Heart left ventricle (tissue), 16 donors: ENCODE results near the gene COX6A2. TPM values are rescaled to one million over a fixed set of nuclear protein-coding genes. Genes with fewer than 3 reads are reported as not detected.

Source experiments
- ATAC-seq, 4 donors: fragments of 200-7000 bp; cut with Tn5 transposase; one replicate each; pipeline ENCODE4 v1.9.1; 2020 to 2022; ENCODE audit warnings: moderate library complexity in 4 of 4, mild to moderate bottlenecking in 3 of 4, moderate number of reproducible peaks in 1 of 4
- DNase-seq, 5 donors: peaks; one replicate each; pipeline ENCODE4 v3.0.0-alpha.2; 2020
- H3K27ac ChIP-seq, 12 donors: fragments of 200-600 bp; sonication (generic) in 4 of 12; one replicate each; pipeline versions ENCODE4 v1.5.0 to v1.8.0; 2016 to 2022; ENCODE audit warnings: mild to moderate bottlenecking in 2 of 12
- H3K27me3 ChIP-seq, 9 donors: fragments of 200-600 bp; sonication (generic) in 2 of 9; one replicate each; pipeline versions ENCODE4 v1.5.1 to v1.8.0; 2016 to 2022; ENCODE audit warnings: mild to moderate bottlenecking in 3 of 9
- H3K36me3 ChIP-seq, 9 donors: fragments of 200-600 bp; sonication (generic) in 2 of 9; one replicate each; pipeline versions ENCODE4 v1.5.0 to v1.8.0; 2018 to 2022; ENCODE audit warnings: mild to moderate bottlenecking in 2 of 9
- H3K4me1 ChIP-seq, 12 donors: fragments of 200-600 bp; sonication (generic) in 4 of 12; one replicate each; pipeline versions ENCODE4 v1.5.0 to v1.8.0; 2016 to 2022; ENCODE audit warnings: mild to moderate bottlenecking in 3 of 12
- H3K4me3 ChIP-seq, 12 donors: fragments of 200-600 bp; sonication (generic) in 4 of 12; one replicate each; pipeline versions ENCODE4 v1.5.0 to v1.8.0; 2017 to 2022; ENCODE audit warnings: mild to moderate bottlenecking in 9 of 12, moderate library complexity in 4 of 12
- H3K9me3 ChIP-seq, 12 donors: fragments of 200-600 bp; sonication (generic) in 4 of 12; one replicate each; pipeline versions ENCODE4 v1.5.0 to v1.8.0; 2016 to 2022; ENCODE audit warnings: mild to moderate bottlenecking in 1 of 12
- POLR2A ChIP-seq, 2 donors: fragments of 450-650 bp; IDR thresholded peaks; one replicate each; pipeline ENCODE4 v1.6.1; 2017; ENCODE audit warnings: antibody characterized with exemption in 2 of 2, mild to moderate bottlenecking in 2 of 2, moderate library complexity in 2 of 2
- WGBS, 4 donors: extraction: QIAGEN DNeasy Blood & Tissue Kit in 2 of 4; methylation state at CpG; one replicate each; pipeline versions ENCODE4 v1.1.5 to v1.1.7; 2013 to 2018; 5-methylcytosine and 5-hydroxymethylcytosine counted together
- intact Hi-C, 10 donors: fragments of 100-400 bp; cut with DNase I; formaldehyde crosslinking; loops; one replicate each; pipeline versions ENCODE4 v1.11.1 to v1.14.2; 2022
- polyA plus RNA-seq, 2 donors: library from polyadenylated mRNA; stranded (reverse); fragments of 200-250 nt; gene quantifications; one replicate each; pipeline ENCODE4 v1.2.3, GENCODE V29; 2013
- total RNA-seq, 9 donors: library from RNA; depleted of rRNA in 2 of 9; stranded (reverse); fragments of >200 nt in 2 of 9; fragmentation: NEBNext Ultra II Directional in 3 of 9; extraction: Animal tissue kit (Norgen Biotek cat#: 25700) in 3 of 9; gene quantifications; one replicate each; pipeline versions ENCODE4 v1.1.0 to v1.2.4, GENCODE V29; 2016 to 2023
- TF ChIP-seq, protein P1 (sequence below), 12 donors: fragments of 200-600 bp; sonication (generic) in 4 of 12; IDR thresholded peaks; one replicate each; pipeline versions ENCODE4 v1.5.0 to v1.8.0; 2018 to 2022; ENCODE audit warnings: antibody characterized with exemption in 12 of 12, mild to moderate bottlenecking in 5 of 12
- donor health status: ischemic (EF 13 %, LVEDD 7.1; RV severe dilation, severe dysfunction).
- donor health status: healthy with polysubstance abuse.
- donor health status: DM: no; HTN: yes; CAD: no.
- donor health status: DM: no; HTN: no; CAD: no.
- donor health status: ischemic (EF 25% LVEDD 6.9; RV normal size, moderate dysfunction).
- donor health status: ischemic (EF 25% LVEDD 5.7; RV mildly dilated, moderate dysfunction).
- donor health status: healthy.
- donor health status: DM: yes; HTN: yes; CAD: no.
- donor health status: ischemic (EF 35%, LVEDD 5.7; RV mildly dilated, moderate dysfunction).
- donor health status: nonischemic (EF 11% LVEDD 7.7; RV severe dilation, severe dysfunction).
- donor health status: DM: yes; HTN: yes; CAD: no.
- donor health status: PGD.
- donor health status: ischemic (EF 29% LVEDD 5.4; RV normal size, mild dysfunction).
- donor health status: nonischemic (EF 23%, LVEDD 6.1; RV moderate dilation, normal function).

COX6A2 gene
- total and polyA plus RNA-seq, 11 donors = 393 to 10,029 (median 1,151) TPM

DNA sequence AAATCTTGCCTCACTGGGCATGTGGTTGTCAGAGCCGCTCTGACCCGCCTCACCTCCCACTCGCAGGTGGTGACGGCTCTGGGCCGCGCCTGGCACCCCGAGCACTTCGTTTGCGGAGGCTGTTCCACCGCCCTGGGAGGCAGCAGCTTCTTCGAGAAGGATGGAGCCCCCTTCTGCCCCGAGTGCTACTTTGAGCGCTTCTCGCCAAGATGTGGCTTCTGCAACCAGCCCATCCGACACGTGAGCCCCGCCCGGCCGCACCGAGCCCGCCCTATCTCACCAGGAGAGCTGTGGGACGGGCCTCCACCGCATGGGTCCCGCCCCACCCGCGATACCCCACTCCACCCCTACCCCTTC, 47.8 kb upstream of the COX6A2 start:
- Histone ChIP-seq H3K27me3 (peaks cover 0 to 2% (median 0%) of the 10 kb centered on the region in 9 donors), H3K27ac (peak overlapping the region in 1 of 12 donors; percentile 72), H3K4me3 (peak overlapping the region in 1 of 12 donors; percentile 56), H3K36me3 (peaks cover 0 to 50% (median 39%) of the 10 kb centered on the region in 9 donors), H3K4me1 (peaks cover 0 to 34% (median 17%) of the 10 kb centered on the region in 12 donors), H3K9me3 (no peaks in the 10 kb centered on the region)
- no peak for ATAC-seq
- DNase-seq = no peak
- WGBS, 4 donors = 83 to 89% (median 88%) methylated on average over 20 to 26 of the region's 26 CpGs
- intact Hi-C loops = no loop called here
- TF ChIP-seq, protein P1, sequence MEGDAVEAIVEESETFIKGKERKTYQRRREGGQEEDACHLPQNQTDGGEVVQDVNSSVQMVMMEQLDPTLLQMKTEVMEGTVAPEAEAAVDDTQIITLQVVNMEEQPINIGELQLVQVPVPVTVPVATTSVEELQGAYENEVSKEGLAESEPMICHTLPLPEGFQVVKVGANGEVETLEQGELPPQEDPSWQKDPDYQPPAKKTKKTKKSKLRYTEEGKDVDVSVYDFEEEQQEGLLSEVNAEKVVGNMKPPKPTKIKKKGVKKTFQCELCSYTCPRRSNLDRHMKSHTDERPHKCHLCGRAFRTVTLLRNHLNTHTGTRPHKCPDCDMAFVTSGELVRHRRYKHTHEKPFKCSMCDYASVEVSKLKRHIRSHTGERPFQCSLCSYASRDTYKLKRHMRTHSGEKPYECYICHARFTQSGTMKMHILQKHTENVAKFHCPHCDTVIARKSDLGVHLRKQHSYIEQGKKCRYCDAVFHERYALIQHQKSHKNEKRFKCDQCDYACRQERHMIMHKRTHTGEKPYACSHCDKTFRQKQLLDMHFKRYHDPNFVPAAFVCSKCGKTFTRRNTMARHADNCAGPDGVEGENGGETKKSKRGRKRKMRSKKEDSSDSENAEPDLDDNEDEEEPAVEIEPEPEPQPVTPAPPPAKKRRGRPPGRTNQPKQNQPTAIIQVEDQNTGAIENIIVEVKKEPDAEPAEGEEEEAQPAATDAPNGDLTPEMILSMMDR (IDR thresholded peaks at IDR 0.05) = no peak
- TF ChIP-seq POLR2A (IDR thresholded peaks at IDR 0.05) = no peak

DNA sequence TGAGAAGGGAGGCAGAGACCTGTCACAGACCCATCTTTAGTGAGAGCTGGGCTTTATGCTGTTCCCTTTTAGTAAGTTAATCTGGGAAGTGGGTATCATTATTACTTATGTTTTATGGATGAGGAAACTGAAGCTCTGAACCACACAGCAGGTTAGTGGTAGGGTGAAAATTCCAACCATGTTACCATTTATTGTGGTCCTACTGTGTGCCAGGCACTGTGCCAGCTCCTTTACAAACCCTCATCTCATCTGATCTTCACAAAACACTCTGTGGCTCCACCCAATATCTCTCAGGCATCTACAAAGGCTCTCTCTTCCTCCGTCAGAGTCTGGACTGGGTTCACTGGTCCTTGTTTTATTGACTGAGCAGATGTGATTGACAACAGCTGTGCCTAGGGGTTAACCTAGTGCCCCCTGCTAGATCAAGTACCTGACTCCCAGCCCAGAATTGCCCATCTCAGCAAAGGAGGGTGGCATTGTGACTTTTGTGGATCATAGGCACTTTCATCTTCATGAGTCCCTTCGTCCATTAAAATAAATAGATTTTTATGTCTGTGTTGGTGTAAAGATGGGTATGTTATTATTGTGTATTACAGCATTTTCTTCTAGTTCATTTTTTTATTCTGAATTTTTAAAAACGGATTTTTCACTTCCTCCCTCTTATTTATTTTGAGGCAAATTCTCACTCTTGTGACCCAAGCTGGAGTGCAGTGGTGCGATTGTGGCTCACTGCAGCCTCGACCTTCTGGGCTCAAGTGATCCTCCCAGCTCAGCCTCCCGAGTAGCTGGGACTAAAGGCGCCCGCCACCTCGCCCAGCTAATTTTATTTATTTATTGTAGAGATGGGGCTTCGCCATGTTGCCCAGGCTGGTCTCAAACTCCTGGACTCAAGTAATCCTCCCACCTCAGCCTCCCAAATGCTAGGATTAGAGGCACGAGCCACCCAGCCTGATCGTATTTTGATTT, 46.9 kb upstream of the COX6A2 start:
- WGBS, 4 donors = 91 to 95% (median 93%) methylated on average over 12 of the region's 12 CpGs
- intact Hi-C loops = loop anchor here in 2 of 10 donors (5.0 kb wide), 1 partner anchor 32 kb away; the partner anchor contains the start of gene RUSF1 (in 2 of the 2)
- Histone ChIP-seq H3K9me3 (no peaks in the 10 kb centered on the region), H3K27ac (peak overlapping the region in 1 of 12 donors; percentile 97), H3K4me3 (no peak overlapping the region), H3K4me1 (peaks cover 0 to 31% (median 14%) of the 10 kb centered on the region in 12 donors), H3K27me3 (peaks cover 0 to 2% (median 0%) of the 10 kb centered on the region in 9 donors), H3K36me3 (peaks cover 0 to 50% (median 39%) of the 10 kb centered on the region in 9 donors)
- TF ChIP-seq, protein P1 (IDR thresholded peaks at IDR 0.05) = no peak
- no peak for TF ChIP-seq POLR2A (IDR thresholded peaks at IDR 0.05)
- no peak for DNase-seq
- ATAC-seq = no peak

DNA sequence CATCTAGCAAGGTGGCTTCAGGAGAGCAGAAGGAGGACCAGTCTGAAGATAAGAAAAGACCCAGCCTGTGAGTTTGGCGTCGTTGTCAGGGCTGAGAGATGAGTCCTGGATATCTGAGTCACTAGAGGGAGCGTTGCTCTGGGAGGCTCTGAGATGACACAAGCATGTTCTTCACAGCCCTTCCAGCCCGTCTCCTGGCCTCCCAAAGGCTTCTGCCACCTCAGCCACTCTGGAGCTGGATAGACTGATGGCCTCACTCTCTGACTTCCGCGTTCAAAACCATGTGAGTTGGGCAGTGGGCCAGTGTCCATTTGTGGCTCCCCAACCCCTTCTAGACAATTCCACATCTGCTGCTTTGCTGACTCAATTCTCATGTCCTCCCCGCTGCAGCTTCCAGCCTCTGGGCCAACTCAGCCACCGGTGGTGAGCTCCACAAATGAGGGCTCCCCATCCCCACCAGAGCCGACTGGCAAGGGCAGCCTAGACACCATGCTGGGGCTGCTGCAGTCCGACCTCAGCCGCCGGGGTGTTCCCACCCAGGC, 46.1 kb upstream of the COX6A2 start:
- Histone ChIP-seq H3K36me3 (peaks cover 0 to 50% (median 39%) of the 10 kb centered on the region in 9 donors), H3K4me3 (no peak overlapping the region), H3K27me3 (peaks cover 0 to 2% (median 0%) of the 10 kb centered on the region in 9 donors), H3K27ac (peak overlapping the region in 1 of 12 donors; percentile 97), H3K4me1 (peaks cover 0 to 31% (median 14%) of the 10 kb centered on the region in 12 donors), H3K9me3 (no peaks in the 10 kb centered on the region)
- ATAC-seq = no peak
- no peak for TF ChIP-seq POLR2A (IDR thresholded peaks at IDR 0.05)
- TF ChIP-seq, protein P1 (IDR thresholded peaks at IDR 0.05) = no peak
- intact Hi-C loops = loop anchor here in 2 of 10 donors (5.0 kb wide), 1 partner anchor 33 kb away; the partner anchor contains the start of gene RUSF1 (in 2 of the 2)
- WGBS, 4 donors = 77 to 83% (median 80%) methylated on average over 12 of the region's 12 CpGs
- no peak for DNase-seq
